Measurements from ENCODE around the gene TRAPPC8. TPM values are rescaled to one million over a fixed set of nuclear protein-coding genes. Genes with fewer than 3 reads are reported as not detected.

Gene TRAPPC8
- total RNA-seq, 1 experiment from 2014 or later: 30.4 TPM

- ChIA-PET POLR2A (no interaction called here), CTCF (no interaction called here), RAD21 (ENCODE audit: low non-redundant PET in 1 of 2, low total read pairs in 2 of 2, uncharacterized antibody in 2 of 2, unreplicated experiment in 2 of 2) (no interaction called here)
- Histone ChIP-seq H3K4me2 (ENCODE audit: low read length) (no peak overlapping the region), H3K9me3 (ENCODE audit: control insufficient read depth in 1 of 2, insufficient read depth in 1 of 2, low read depth in 1 of 2, low read length in 2 of 2) (no peaks in the 10 kb centered on the region), H3K36me3 (ENCODE audit: control insufficient read depth in 1 of 2, insufficient read depth in 2 of 2, low read length in 2 of 2) (no peaks in the 10 kb centered on the region), H3K4me1 (ENCODE audit: control insufficient read depth in 1 of 2, insufficient read depth in 2 of 2, low read length in 2 of 2) (no peaks in the 10 kb centered on the region), H2AFZ (ENCODE audit: low read depth, low read length, poor library complexity, severe bottlenecking) (no peak overlapping the region), H3K27ac (ENCODE audit: low read depth, low read length) (no peak overlapping the region), H3K79me2 (ENCODE audit: insufficient read depth, low read length) (no peaks in the 10 kb centered on the region), H3K4me3 (replicated peaks in 1 of 2; ENCODE audit: low read depth in 1 of 2, low read length in 2 of 2) (no peak overlapping the region), H3K9ac (ENCODE audit: low read length) (no peak overlapping the region), H4K20me1 (ENCODE audit: insufficient read depth) (no peaks in the 10 kb centered on the region), H3K27me3 (ENCODE audit: insufficient read depth, low read length) (no peaks in the 10 kb centered on the region), H3K9me2 (ENCODE audit: insufficient read depth) (no peaks in the 10 kb centered on the region)
- intact Hi-C loops (cut with micrococcal nuclease): no loop called here
- DNase-seq (ENCODE audit: low read depth, low spot score): no peak
- TF ChIP-seq SRF (IDR thresholded peaks at IDR 0.05; ENCODE audit: low read depth): no peak
- TF ChIP-seq EZH2 (IDR thresholded peaks at IDR 0.05): no peak
- no peak for TF ChIP-seq SP1 (IDR thresholded peaks at IDR 0.05; ENCODE audit: low read depth)
- no peak for TF ChIP-seq CTCF (IDR thresholded peaks at IDR 0.05 in 2 of 3, conservative IDR thresholded peaks at IDR 0.05 in 1 of 3; ENCODE audit: borderline replicate concordance in 1 of 3, insufficient read depth in 1 of 3, low read depth in 2 of 3, low read length in 2 of 3)
- TF ChIP-seq ZBTB33 (IDR thresholded peaks at IDR 0.05; ENCODE audit: extremely low read depth, insufficient replicate concordance, low read length): no peak
- ATAC-seq: no peak
- no TSS peak for BruUV-seq (replicated peaks)
Measured at GRCh38 chr18:31795747-31796146, 147.2 kb downstream of the TRAPPC8 start.

- CTCF ChIA-PET: no interaction called here
Measured at GRCh38 chr18:31793531-31793930, 149.4 kb downstream of the TRAPPC8 start.

More at GRCh38 chr18:31793531-31793930, 149.4 kb downstream of the TRAPPC8 start:
- TF ChIP-seq FOSL1 (IDR thresholded peaks at IDR 0.05; ENCODE audit: low read depth): no peak
- no peak for TF ChIP-seq ZFX (IDR thresholded peaks at IDR 0.05)
- no peak for TF ChIP-seq POLR2AphosphoS5 (IDR thresholded peaks at IDR 0.05; ENCODE audit: low read depth, low read length)
- H3K27ac ChIP-seq (ENCODE audit: low read depth, low read length): no peak overlapping the region
- no peaks in the 10 kb centered on the region for H3K36me3 ChIP-seq (ENCODE audit: control insufficient read depth in 1 of 2, insufficient read depth in 2 of 2, low read length in 2 of 2)
- ChIA-PET POLR2A (no interaction called here), RAD21 (ENCODE audit: low non-redundant PET in 1 of 2, low total read pairs in 2 of 2, uncharacterized antibody in 2 of 2, unreplicated experiment in 2 of 2) (no interaction called here)
- H3K4me2 ChIP-seq (ENCODE audit: low read length): no peak overlapping the region
- no peaks in the 10 kb centered on the region for H3K27me3 ChIP-seq (ENCODE audit: insufficient read depth, low read length)
- no peak overlapping the region for H3K9ac ChIP-seq (ENCODE audit: low read length)
- no peaks in the 10 kb centered on the region for H3K9me3 ChIP-seq (ENCODE audit: control insufficient read depth in 1 of 2, insufficient read depth in 1 of 2, low read depth in 1 of 2, low read length in 2 of 2)
- H3K4me3 ChIP-seq (replicated peaks in 1 of 2; ENCODE audit: low read depth in 1 of 2, low read length in 2 of 2): no peak overlapping the region
- H3K4me1 ChIP-seq (ENCODE audit: control insufficient read depth in 1 of 2, insufficient read depth in 2 of 2, low read length in 2 of 2): no peaks in the 10 kb centered on the region
- H3K79me2 ChIP-seq (ENCODE audit: insufficient read depth, low read length): no peaks in the 10 kb centered on the region
- no peaks in the 10 kb centered on the region for H3K9me2 ChIP-seq (ENCODE audit: insufficient read depth)
- no peak for ATAC-seq
- intact Hi-C loops (cut with micrococcal nuclease): no loop called here
- no peaks in the 10 kb centered on the region for H4K20me1 ChIP-seq (ENCODE audit: insufficient read depth)
- no peak overlapping the region for H2AFZ ChIP-seq (ENCODE audit: low read depth, low read length, poor library complexity, severe bottlenecking)
- no TSS peak for BruUV-seq (replicated peaks)
- DNase-seq (ENCODE audit: low read depth, low spot score): no peak
